Tibial nerve (tissue), 4 donors: ENCODE results near the gene STK4. TPM values are rescaled to one million over a fixed set of nuclear protein-coding genes. Genes with fewer than 3 reads are reported as not detected.

Experiments
- DNase-seq, 2 donors: peaks; one replicate each; pipeline ENCODE4 v3.0.0-alpha.2; 2019; ENCODE audit warnings: low spot score in 2 of 2
- H3K27ac ChIP-seq, 4 donors: fragments of 200-600 bp; sonication (generic) in 3 of 4; one replicate each; pipeline ENCODE4 v1.5.1; 2017 to 2019; ENCODE audit warnings: mild to moderate bottlenecking in 1 of 4
- H3K27me3 ChIP-seq, 2 donors: fragments of 200-600 bp; sonication (generic) in 1 of 2; one replicate each; pipeline versions ENCODE4 v1.5.1 to v1.6.0; 2017 to 2019
- H3K36me3 ChIP-seq, 3 donors: fragments of 200-600 bp; sonication (generic); one replicate each; pipeline ENCODE4 v1.5.1; 2018 to 2019
- H3K4me1 ChIP-seq, 4 donors: fragments of 200-600 bp; sonication (generic) in 3 of 4; one replicate each; pipeline ENCODE4 v1.5.1; 2017 to 2019
- H3K4me3 ChIP-seq, 4 donors: fragments of 200-600 bp; sonication (generic) in 3 of 4; one replicate each; pipeline ENCODE4 v1.5.1; 2017 to 2019; ENCODE audit warnings: mild to moderate bottlenecking in 1 of 4, moderate library complexity in 1 of 4
- H3K9me3 ChIP-seq, 4 donors: fragments of 200-600 bp; sonication (generic) in 3 of 4; one replicate each; pipeline ENCODE4 v1.5.1; 2017 to 2019
- CTCF ChIP-seq, 5 experiments: fragments of 200-600 bp in 3 of 5; fragments of 450-650 bp in 2 of 5; sonication (generic) in 3 of 5; IDR thresholded peaks; one replicate each; pipeline ENCODE4 v1.5.1; 2016 to 2019; ENCODE audit warnings: antibody characterized with exemption in 5 of 5, mild to moderate bottlenecking in 3 of 5, moderate library complexity in 2 of 5
- EP300 ChIP-seq, 2 donors: sonication (generic); formaldehyde crosslinking; IDR thresholded peaks; one replicate each; pipeline ENCODE4 v1.6.1; 2017; ENCODE audit warnings: antibody characterized with exemption in 2 of 2, mild to moderate bottlenecking in 1 of 2
- POLR2A ChIP-seq, 2 donors: fragments of 450-650 bp; IDR thresholded peaks; one replicate each; pipeline ENCODE4 v1.6.1; 2017; ENCODE audit warnings: antibody characterized with exemption in 2 of 2, mild to moderate bottlenecking in 2 of 2, moderate library complexity in 2 of 2
- WGBS, 2 donors: methylation state at CpG; one replicate each; pipeline ENCODE4 v1.1.5; 2018; 5-methylcytosine and 5-hydroxymethylcytosine counted together
- total RNA-seq, 4 donors: library from RNA; depleted of rRNA; stranded (reverse); fragments of >200 nt; gene quantifications; one replicate each; pipeline ENCODE4 v1.1.0, GENCODE V29; 2016

STK4 gene
- total RNA-seq, 4 donors from 2014 or later, result 24.3 to 28.5 (median 27.1) TPM

GRCh38 chr20:44921447-44921846, 44.9 kb upstream of the STK4 start:
- no peak for DNase-seq
- H3K4me1 ChIP-seq, result no peaks in the 10 kb centered on the region
- H3K4me3 ChIP-seq, result no peak overlapping the region
- peaks cover 0 to 58% (median 0%) of the 10 kb centered on the region in 3 donors for H3K36me3 ChIP-seq
- TF ChIP-seq CTCF (IDR thresholded peaks at IDR 0.05) (no peak), EP300 (IDR thresholded peaks at IDR 0.05) (no peak), POLR2A (IDR thresholded peaks at IDR 0.05) (no peak)
- 98 to 99% methylated on average over 13 to 14 of the region's 14 CpGs for WGBS, 2 donors
- no peak overlapping the region for H3K27ac ChIP-seq
- no peaks in the 10 kb centered on the region for H3K27me3 ChIP-seq
- H3K9me3 ChIP-seq, result no peaks in the 10 kb centered on the region

GRCh38 chr20:44924541-44924940, 41.8 kb upstream of the STK4 start:
- Histone ChIP-seq H3K27ac (no peak overlapping the region), H3K27me3 (no peaks in the 10 kb centered on the region), H3K4me3 (no peak overlapping the region), H3K36me3 (peaks cover 0 to 35% (median 0%) of the 10 kb centered on the region in 3 donors), H3K9me3 (no peaks in the 10 kb centered on the region), H3K4me1 (no peaks in the 10 kb centered on the region)
- 80 to 84% methylated on average over 4 of the region's 4 CpGs for WGBS, 2 donors
- no peak for DNase-seq
- TF ChIP-seq POLR2A (IDR thresholded peaks at IDR 0.05) (no peak), EP300 (IDR thresholded peaks at IDR 0.05) (no peak), CTCF (IDR thresholded peaks at IDR 0.05) (no peak)

GRCh38 chr20:44928595-44928994, 37.7 kb upstream of the STK4 start:
- Histone ChIP-seq H3K4me1 (no peaks in the 10 kb centered on the region), H3K36me3 (peaks cover 0 to 50% (median 0%) of the 10 kb centered on the region in 3 donors), H3K27me3 (no peaks in the 10 kb centered on the region), H3K9me3 (no peaks in the 10 kb centered on the region), H3K4me3 (no peak overlapping the region), H3K27ac (no peak overlapping the region)
- 69 to 81% methylated on average over 3 of the region's 3 CpGs for WGBS, 2 donors
- TF ChIP-seq POLR2A (IDR thresholded peaks at IDR 0.05) (no peak), EP300 (IDR thresholded peaks at IDR 0.05) (no peak), CTCF (IDR thresholded peaks at IDR 0.05) (no peak)
- DNase-seq, result no peak

GRCh38 chr20:44930517-44931168, 35.7 kb upstream of the STK4 start:
- H3K4me3 ChIP-seq, result no peak overlapping the region
- H3K27me3 ChIP-seq, result no peaks in the 10 kb centered on the region
- peaks cover 0 to 44% (median 0%) of the 10 kb centered on the region in 3 donors for H3K36me3 ChIP-seq
- H3K27ac ChIP-seq, result no peak overlapping the region
- H3K4me1 ChIP-seq, result no peaks in the 10 kb centered on the region
- TF ChIP-seq POLR2A (IDR thresholded peaks at IDR 0.05) (no peak), EP300 (IDR thresholded peaks at IDR 0.05) (no peak), CTCF (IDR thresholded peaks at IDR 0.05) (no peak)
- H3K9me3 ChIP-seq, result no peaks in the 10 kb centered on the region
- DNase-seq, result no peak
- 91 to 95% methylated on average over 18 of the region's 18 CpGs for WGBS, 2 donors

- Histone ChIP-seq H3K36me3 (peaks cover 0 to 50% (median 0%) of the 10 kb centered on the region in 3 donors), H3K27me3 (no peaks in the 10 kb centered on the region), H3K4me1 (no peaks in the 10 kb centered on the region), H3K4me3 (no peak overlapping the region), H3K9me3 (no peaks in the 10 kb centered on the region), H3K27ac (no peak overlapping the region)
- no peak for TF ChIP-seq CTCF (IDR thresholded peaks at IDR 0.05)
- TF ChIP-seq EP300 (IDR thresholded peaks at IDR 0.05), result no peak
- no peak for TF ChIP-seq POLR2A (IDR thresholded peaks at IDR 0.05)
- WGBS, 2 donors, result 82% methylated on average over 3 of the region's 3 CpGs
- DNase-seq, result no peak
These were observed 34.4 kb upstream of the STK4 start for GRCh38 chr20:44931911-44932310.
